HepG2 (cell line): ENCODE data around the gene SIRT5. TPM values are rescaled to one million over a fixed set of nuclear protein-coding genes. Genes with fewer than 3 reads are reported as not detected.

Source experiments
- CHCHD3 ChIP-seq: sonication (generic); formaldehyde crosslinking; IDR thresholded peaks from 2 replicates; pipeline ENCODE4 v1.8.0; 2022; ENCODE audit warnings: mild to moderate bottlenecking, missing genetic modification reagents, moderate library complexity
- E2F5 ChIP-seq: sonication (generic); formaldehyde crosslinking; conservative IDR thresholded peaks from 2 replicates; pipeline ENCODE4 v1.4.0; 2020; ENCODE audit warnings: missing genetic modification reagents
- FIP1L1 ChIP-seq: fragments of 200-400 bp; formaldehyde crosslinking; IDR thresholded peaks from 2 replicates; pipeline ENCODE4 v1.6.1; 2018; ENCODE audit warnings: low read depth, mild to moderate bottlenecking, low read length, moderate library complexity, borderline replicate concordance; ENCODE audit not compliant: insufficient read depth
- FOXJ3 ChIP-seq: sonication (generic); formaldehyde crosslinking; IDR thresholded peaks from 2 replicates; pipeline ENCODE4 v1.4.0; 2020; ENCODE audit warnings: missing genetic modification reagents, mild to moderate bottlenecking, borderline replicate concordance
- KAT7 ChIP-seq: IDR thresholded peaks from 2 replicates; pipeline ENCODE4 v1.6.1; 2018; ENCODE audit warnings: borderline replicate concordance, missing compliant biosample characterization
- NCOA2 ChIP-seq: sonication (generic); formaldehyde crosslinking; IDR thresholded peaks from 2 replicates; pipeline ENCODE4 v1.8.0; 2022; ENCODE audit warnings: inconsistent platforms
- PREB ChIP-seq: sonication (generic); formaldehyde crosslinking; IDR thresholded peaks from 2 replicates; pipeline ENCODE4 v1.4.0; 2020; ENCODE audit warnings: missing genetic modification reagents
- RFX5 ChIP-seq: IDR thresholded peaks from 2 replicates; pipeline ENCODE4 v1.6.1; 2011; ENCODE audit warnings: low read depth, low read length, improper control_type of control experiment
- SOX6 ChIP-seq, 2 experiments: fragments of 450-650 bp in 1 of 2; sonication (generic) in 1 of 2; formaldehyde crosslinking in 1 of 2; IDR thresholded peaks; 2 replicates each; pipeline versions ENCODE4 v1.4.0 to v1.6.1; 2017 to 2020; ENCODE audit warnings: antibody characterized with exemption in 1 of 2, mild to moderate bottlenecking in 1 of 2, missing genetic modification reagents in 1 of 2
- ZFP1 ChIP-seq: IDR thresholded peaks from 2 replicates; pipeline ENCODE4 v1.6.1; 2016
- ZFP36 ChIP-seq: fragments of 150-350 bp; IDR thresholded peaks from 2 replicates; pipeline ENCODE4 v1.6.1; 2018; ENCODE audit warnings: borderline replicate concordance, low read length, low read depth; ENCODE audit not compliant: partially characterized antibody
- ZMAT5 ChIP-seq: sonication (generic); formaldehyde crosslinking; IDR thresholded peaks from 2 replicates; pipeline ENCODE4 v1.5.0; 2020; ENCODE audit warnings: mild to moderate bottlenecking, low read depth, missing genetic modification reagents, borderline replicate concordance
- ZNF768 ChIP-seq: sonication (generic); formaldehyde crosslinking; IDR thresholded peaks from 2 replicates; pipeline ENCODE4 v1.4.0; 2020; ENCODE audit warnings: missing genetic modification reagents
- ZNF775 ChIP-seq: sonication (generic); formaldehyde crosslinking; IDR thresholded peaks from 2 replicates; pipeline ENCODE4 v1.4.0; 2020; ENCODE audit warnings: missing genetic modification reagents, mild to moderate bottlenecking, moderate library complexity, borderline replicate concordance
- ZNF780A ChIP-seq: sonication (generic); formaldehyde crosslinking; IDR thresholded peaks from 2 replicates; pipeline ENCODE4 v1.8.0; 2022; ENCODE audit warnings: mild to moderate bottlenecking, missing genetic modification reagents, moderate library complexity
- polyA plus RNA-seq, 8 experiments: library from polyadenylated mRNA; depleted of rRNA in 3 of 8; stranded (reverse) in 7 of 8; unstranded in 1 of 8; fragments of >200 nt; fragmentation: Illumina TruSeq in 4 of 8; extraction: Trizol in 4 of 8; gene quantifications; 2 replicates each; pipeline versions ENCODE4 v1.2.1 to v1.2.3, GENCODE V29; 2011 to 2016; ENCODE audit warnings: low read depth in 4 of 8, missing spikeins in 1 of 8, mixed read lengths in 1 of 8; ENCODE audit not compliant: insufficient read depth in 1 of 8
- total RNA-seq, 5 experiments: library from RNA; depleted of rRNA; stranded (reverse); fragments of >200 nt; fragmentation: Illumina TruSeq; extraction: Trizol; gene quantifications; 2 replicates each; pipeline ENCODE4 v1.2.3, GENCODE V29; 2016; ENCODE audit warnings: low read depth in 1 of 5
- TF ChIP-seq, protein P1 (sequence below): IDR thresholded peaks from 2 replicates; pipeline ENCODE4 v1.6.1; 2012; ENCODE audit warnings: low read length, improper control_type of control experiment
- TF ChIP-seq, protein P2 (sequence below): sonication (generic); formaldehyde crosslinking; IDR thresholded peaks from 2 replicates; pipeline ENCODE4 v1.5.1; 2020; ENCODE audit warnings: missing genetic modification reagents, mild to moderate bottlenecking, borderline replicate concordance
- TF ChIP-seq, protein P3 (sequence below): sonication (generic); formaldehyde crosslinking; IDR thresholded peaks from 2 replicates; pipeline ENCODE4 v1.4.0; 2020; ENCODE audit warnings: missing genetic modification reagents

The SIRT5 gene
- total and polyA plus RNA-seq, 2 of the 13 experiments (the other 11 are each of a cell fraction or from before 2014, with no cell fraction given): 14.1 to 16.6 TPM

DNA sequence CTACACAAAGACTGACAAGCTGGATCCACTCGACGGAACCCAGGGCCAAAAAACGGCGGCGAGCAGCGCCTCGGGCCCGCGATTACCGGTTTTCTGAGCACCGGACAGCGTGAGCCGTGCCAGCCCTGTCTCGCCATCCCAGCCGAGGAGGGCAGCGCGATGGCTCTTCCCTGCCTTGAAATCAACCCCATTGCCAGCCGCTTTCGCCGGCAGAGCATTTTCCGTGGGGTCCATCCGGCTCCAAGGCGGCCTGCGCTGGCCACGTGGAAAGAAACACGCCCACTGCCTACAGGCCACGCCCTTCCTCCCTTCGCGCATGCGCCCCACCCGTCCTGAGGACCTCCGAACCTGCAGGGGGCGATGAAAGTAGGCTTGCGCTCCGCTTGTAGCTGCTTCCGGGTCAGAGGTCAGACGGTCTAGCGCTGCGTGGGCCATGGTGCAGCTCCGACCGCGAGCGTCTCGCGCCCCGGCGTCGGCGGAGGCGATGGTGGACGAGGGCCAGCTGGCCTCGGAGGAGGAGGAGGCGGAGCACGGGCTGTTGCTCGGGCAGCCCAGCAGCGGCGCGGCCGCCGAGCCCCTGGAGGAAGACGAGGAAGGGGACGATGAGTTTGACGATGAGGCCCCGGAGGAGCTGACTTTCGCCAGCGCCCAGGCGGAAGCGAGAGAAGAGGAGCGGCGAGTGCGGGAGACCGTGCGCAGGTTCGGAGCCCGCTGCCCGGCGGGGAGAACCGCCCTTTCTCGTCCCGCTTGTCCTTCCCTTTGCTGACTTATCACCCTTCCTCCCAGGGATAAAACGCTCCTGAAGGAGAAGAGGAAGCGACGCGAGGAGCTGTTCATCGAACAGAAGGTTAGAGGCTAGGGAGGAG is 40.8 kb downstream of the SIRT5 start, which contains the start of gene NOL7 (continued):
- TF ChIP-seq, protein P1, sequence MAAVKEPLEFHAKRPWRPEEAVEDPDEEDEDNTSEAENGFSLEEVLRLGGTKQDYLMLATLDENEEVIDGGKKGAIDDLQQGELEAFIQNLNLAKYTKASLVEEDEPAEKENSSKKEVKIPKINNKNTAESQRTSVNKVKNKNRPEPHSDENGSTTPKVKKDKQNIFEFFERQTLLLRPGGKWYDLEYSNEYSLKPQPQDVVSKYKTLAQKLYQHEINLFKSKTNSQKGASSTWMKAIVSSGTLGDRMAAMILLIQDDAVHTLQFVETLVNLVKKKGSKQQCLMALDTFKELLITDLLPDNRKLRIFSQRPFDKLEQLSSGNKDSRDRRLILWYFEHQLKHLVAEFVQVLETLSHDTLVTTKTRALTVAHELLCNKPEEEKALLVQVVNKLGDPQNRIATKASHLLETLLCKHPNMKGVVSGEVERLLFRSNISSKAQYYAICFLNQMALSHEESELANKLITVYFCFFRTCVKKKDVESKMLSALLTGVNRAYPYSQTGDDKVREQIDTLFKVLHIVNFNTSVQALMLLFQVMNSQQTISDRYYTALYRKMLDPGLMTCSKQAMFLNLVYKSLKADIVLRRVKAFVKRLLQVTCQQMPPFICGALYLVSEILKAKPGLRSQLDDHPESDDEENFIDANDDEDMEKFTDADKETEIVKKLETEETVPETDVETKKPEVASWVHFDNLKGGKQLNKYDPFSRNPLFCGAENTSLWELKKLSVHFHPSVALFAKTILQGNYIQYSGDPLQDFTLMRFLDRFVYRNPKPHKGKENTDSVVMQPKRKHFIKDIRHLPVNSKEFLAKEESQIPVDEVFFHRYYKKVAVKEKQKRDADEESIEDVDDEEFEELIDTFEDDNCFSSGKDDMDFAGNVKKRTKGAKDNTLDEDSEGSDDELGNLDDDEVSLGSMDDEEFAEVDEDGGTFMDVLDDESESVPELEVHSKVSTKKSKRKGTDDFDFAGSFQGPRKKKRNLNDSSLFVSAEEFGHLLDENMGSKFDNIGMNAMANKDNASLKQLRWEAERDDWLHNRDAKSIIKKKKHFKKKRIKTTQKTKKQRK: no peak
- no peak for TF ChIP-seq ZFP36
- TF ChIP-seq RFX5: peak; percentile 12; the same call in 1 of the 2 replicates
- peak; percentile 95 for TF ChIP-seq CHCHD3
- peak; percentile 98 for TF ChIP-seq ZNF780A (CRISPR knock-in tag)
- TF ChIP-seq ZNF775 (CRISPR knock-in tag): peak; percentile 80; the same call in 1 of the 2 replicates
- no peak for TF ChIP-seq PREB (CRISPR knock-in tag)
- TF ChIP-seq SOX6 (IDR thresholded peaks at IDR 0.05): no peak
- peak; percentile 93 for TF ChIP-seq SOX6 (CRISPR knock-in tag; IDR thresholded peaks at IDR 0.05)
- no peak for TF ChIP-seq ZMAT5 (CRISPR knock-in tag)
- peak; percentile 80; the same call in 1 of the 2 replicates for TF ChIP-seq FOXJ3 (CRISPR knock-in tag)
- TF ChIP-seq, protein P2, sequence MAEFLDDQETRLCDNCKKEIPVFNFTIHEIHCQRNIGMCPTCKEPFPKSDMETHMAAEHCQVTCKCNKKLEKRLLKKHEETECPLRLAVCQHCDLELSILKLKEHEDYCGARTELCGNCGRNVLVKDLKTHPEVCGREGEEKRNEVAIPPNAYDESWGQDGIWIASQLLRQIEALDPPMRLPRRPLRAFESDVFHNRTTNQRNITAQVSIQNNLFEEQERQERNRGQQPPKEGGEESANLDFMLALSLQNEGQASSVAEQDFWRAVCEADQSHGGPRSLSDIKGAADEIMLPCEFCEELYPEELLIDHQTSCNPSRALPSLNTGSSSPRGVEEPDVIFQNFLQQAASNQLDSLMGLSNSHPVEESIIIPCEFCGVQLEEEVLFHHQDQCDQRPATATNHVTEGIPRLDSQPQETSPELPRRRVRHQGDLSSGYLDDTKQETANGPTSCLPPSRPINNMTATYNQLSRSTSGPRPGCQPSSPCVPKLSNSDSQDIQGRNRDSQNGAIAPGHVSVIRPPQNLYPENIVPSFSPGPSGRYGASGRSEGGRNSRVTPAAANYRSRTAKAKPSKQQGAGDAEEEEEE (CRISPR knock-in tag): 0 out of 2 replicates have a peak, but pooled peaks have one; percentile 81
- TF ChIP-seq, protein P3, sequence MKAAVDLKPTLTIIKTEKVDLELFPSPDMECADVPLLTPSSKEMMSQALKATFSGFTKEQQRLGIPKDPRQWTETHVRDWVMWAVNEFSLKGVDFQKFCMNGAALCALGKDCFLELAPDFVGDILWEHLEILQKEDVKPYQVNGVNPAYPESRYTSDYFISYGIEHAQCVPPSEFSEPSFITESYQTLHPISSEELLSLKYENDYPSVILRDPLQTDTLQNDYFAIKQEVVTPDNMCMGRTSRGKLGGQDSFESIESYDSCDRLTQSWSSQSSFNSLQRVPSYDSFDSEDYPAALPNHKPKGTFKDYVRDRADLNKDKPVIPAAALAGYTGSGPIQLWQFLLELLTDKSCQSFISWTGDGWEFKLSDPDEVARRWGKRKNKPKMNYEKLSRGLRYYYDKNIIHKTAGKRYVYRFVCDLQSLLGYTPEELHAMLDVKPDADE (CRISPR knock-in tag): no peak
- peak; percentile 76; the same call in 1 of the 2 replicates for TF ChIP-seq NCOA2 (CRISPR knock-in tag)
- TF ChIP-seq E2F5 (CRISPR knock-in tag): 0 out of 2 replicates have a peak, but pooled peaks have one; percentile 51
- no peak; the same call in 1 of the 2 replicates for TF ChIP-seq FIP1L1
- TF ChIP-seq ZFP1 (CRISPR knock-in tag): peak; percentile 79; the same call in 1 of the 2 replicates
- peak; percentile 90 for TF ChIP-seq ZNF768 (CRISPR knock-in tag)
- peak; percentile 98; the same call in 1 of the 2 replicates for TF ChIP-seq KAT7 (CRISPR knock-in tag)
